ENCODE results near the gene CCDC6. TPM values are rescaled to one million over a fixed set of nuclear protein-coding genes. Genes with fewer than 3 reads are reported as not detected.

The CCDC6 gene
- total and polyA plus RNA-seq, 2 of the 8 experiments (the other 6 are each of a cell fraction or from before 2014, with no cell fraction given): 42.2 to 74.4 TPM

- H2BK120ac ChIP-seq (replicated peaks; ENCODE audit: low read depth, low read length): no peak overlapping the region
- WGBS, 2 experiments (ENCODE audit: extremely low coverage in 1 of 2, insufficient coverage in 1 of 2, insufficient read length in 1 of 2, insufficient replicate concordance in 2 of 2, low coverage in 1 of 2, low lambda C conversion rate in 2 of 2, missing lambda C conversion rate in 1 of 2): 75% methylated on average over 5 of the region's 5 CpGs; no CpG with 5 or more reads in 1 of the 2 experiments
- no peak overlapping the region for H2BK12ac ChIP-seq (ENCODE audit: low read depth, low read length)
- no peak overlapping the region for H2BK5ac ChIP-seq (ENCODE audit: low read depth, low read length)
- no peak overlapping the region for H3K56ac ChIP-seq (replicated peaks; ENCODE audit: insufficient read length, low read depth, low read length)
- H3K4me1 ChIP-seq (replicated peaks in 1 of 4; ENCODE audit: control insufficient read depth in 3 of 4, insufficient read depth in 4 of 4, low read length in 3 of 4): peaks cover 0 to 13% (median 5%) of the 10 kb centered on the region in 4 experiments; a peak in 4 of 7 replicates
- H3K23ac ChIP-seq (ENCODE audit: insufficient read length): no peak overlapping the region
- H2BK15ac ChIP-seq (ENCODE audit: low read length): no peak overlapping the region
- no peaks in the 10 kb centered on the region for H3K9me3 ChIP-seq (ENCODE audit: insufficient read depth in 2 of 2, low read depth in 1 of 2, low read length in 1 of 2)
- H3K27ac ChIP-seq (ENCODE audit: low read depth, low read length): no peak overlapping the region
- H3K23me2 ChIP-seq (ENCODE audit: low read depth, low read length): no peaks in the 10 kb centered on the region
- no peak overlapping the region for H2AK5ac ChIP-seq (ENCODE audit: low read depth, low read length)
- no peak overlapping the region for H3K18ac ChIP-seq (ENCODE audit: extremely low read depth, low read length)
- H4K91ac ChIP-seq (replicated peaks; ENCODE audit: insufficient read length, low read length): no peak overlapping the region
- no peak overlapping the region for H2BK20ac ChIP-seq (ENCODE audit: low read length)
- H4K5ac ChIP-seq (ENCODE audit: insufficient read length, low read depth, low read length): no peak overlapping the region
- ChIA-PET POLR2A (ENCODE audit: partially characterized antibody) (interaction anchor here (1.6 to 9.7 kb wide), 3 partner anchors 11 to 19 kb away, joined by 3 to 90 read pairs (median 9); partner anchors contain the start of gene CCDC6), CTCF (ENCODE audit: partially characterized antibody) (interaction anchor here (1.6 to 2.1 kb wide), 2 partner anchors 14 to 22 kb away, joined by 8 to 12 read pairs; no protein-coding TSS in a partner anchor)
- peaks cover 27 to 93% of the 10 kb centered on the region in 2 experiments for H3K79me2 ChIP-seq (ENCODE audit: control insufficient read depth in 1 of 2, insufficient read depth in 2 of 2, low read length in 2 of 2)
- DNase-seq (ENCODE audit: low read depth in 1 of 2, low spot score in 2 of 2) (no peak), FAIRE-seq (no peak)
- no peak overlapping the region for H3K4me2 ChIP-seq (ENCODE audit: insufficient read depth in 1 of 2, low read depth in 2 of 2, low read length in 2 of 2)
- H3K27me3 ChIP-seq (replicated peaks in 1 of 4; ENCODE audit: control insufficient read depth in 3 of 4, extremely low read depth in 1 of 4, insufficient read depth in 3 of 4, low read length in 3 of 4): no peaks in the 10 kb centered on the region
- no peak overlapping the region for H2AFZ ChIP-seq (ENCODE audit: low read length)
- H3K4me3 ChIP-seq (ENCODE audit: extremely low read depth in 1 of 4, insufficient read depth in 2 of 4, low read depth in 3 of 4, low read length in 4 of 4): no peak overlapping the region
- H4K20me1 ChIP-seq (replicated peaks in 1 of 2; ENCODE audit: control insufficient read depth in 1 of 2, insufficient read depth in 2 of 2, low read length in 2 of 2): peaks cover 17 to 27% of the 10 kb centered on the region in 2 experiments
- H4K8ac ChIP-seq (ENCODE audit: extremely low read depth, insufficient read depth, low read length): no peak overlapping the region
- peaks cover 11% of the 10 kb centered on the region for H3K79me1 ChIP-seq (ENCODE audit: low read depth, low read length)
- no peak overlapping the region for H3K4ac ChIP-seq (replicated peaks; ENCODE audit: insufficient read length, low read depth, low read length)
- H3K9ac ChIP-seq (replicated peaks in 1 of 4; ENCODE audit: extremely low read depth in 1 of 4, low read depth in 3 of 4, low read length in 3 of 4): no peak overlapping the region
- H3K14ac ChIP-seq (ENCODE audit: insufficient read length): no peak overlapping the region
- H3K36me3 ChIP-seq (ENCODE audit: control insufficient read depth in 2 of 4, insufficient read depth in 4 of 4, low read length in 3 of 4): peaks cover 0 to 5% (median 0%) of the 10 kb centered on the region in 4 experiments; a peak in 4 of 8 replicates
- TF ChIP-seq JUND (IDR thresholded peaks at IDR 0.05; ENCODE audit: low read length) (no peak), CBX5 (IDR thresholded peaks at IDR 0.05; ENCODE audit: low read depth, low read length) (no peak), BACH1 (IDR thresholded peaks at IDR 0.05; ENCODE audit: low read length) (no peak), GTF2F1 (IDR thresholded peaks at IDR 0.05; ENCODE audit: borderline replicate concordance, low read depth, low read length) (no peak), POLR2A (IDR thresholded peaks at IDR 0.05; ENCODE audit: control extremely low read depth in 1 of 2, low read depth in 2 of 2, low read length in 2 of 2) (no peak), HDAC2 (IDR thresholded peaks at IDR 0.05; ENCODE audit: borderline replicate concordance in 1 of 2, low read depth in 2 of 2, low read length in 2 of 2) (no peak), RNF2 (IDR thresholded peaks at IDR 0.05; ENCODE audit: borderline replicate concordance, low read depth, low read length, missing control alignments, poor library complexity, severe bottlenecking) (no peak), CREB1 (IDR thresholded peaks at IDR 0.05) (no peak), BRCA1 (IDR thresholded peaks at IDR 0.05; ENCODE audit: low read depth, low read length) (no peak), GABPA (IDR thresholded peaks at IDR 0.05; ENCODE audit: borderline replicate concordance, insufficient read depth, low read length) (no peak), SP1 (IDR thresholded peaks at IDR 0.05; ENCODE audit: low read depth, low read length) (no peak)
- TF ChIP-seq, protein P1, sequence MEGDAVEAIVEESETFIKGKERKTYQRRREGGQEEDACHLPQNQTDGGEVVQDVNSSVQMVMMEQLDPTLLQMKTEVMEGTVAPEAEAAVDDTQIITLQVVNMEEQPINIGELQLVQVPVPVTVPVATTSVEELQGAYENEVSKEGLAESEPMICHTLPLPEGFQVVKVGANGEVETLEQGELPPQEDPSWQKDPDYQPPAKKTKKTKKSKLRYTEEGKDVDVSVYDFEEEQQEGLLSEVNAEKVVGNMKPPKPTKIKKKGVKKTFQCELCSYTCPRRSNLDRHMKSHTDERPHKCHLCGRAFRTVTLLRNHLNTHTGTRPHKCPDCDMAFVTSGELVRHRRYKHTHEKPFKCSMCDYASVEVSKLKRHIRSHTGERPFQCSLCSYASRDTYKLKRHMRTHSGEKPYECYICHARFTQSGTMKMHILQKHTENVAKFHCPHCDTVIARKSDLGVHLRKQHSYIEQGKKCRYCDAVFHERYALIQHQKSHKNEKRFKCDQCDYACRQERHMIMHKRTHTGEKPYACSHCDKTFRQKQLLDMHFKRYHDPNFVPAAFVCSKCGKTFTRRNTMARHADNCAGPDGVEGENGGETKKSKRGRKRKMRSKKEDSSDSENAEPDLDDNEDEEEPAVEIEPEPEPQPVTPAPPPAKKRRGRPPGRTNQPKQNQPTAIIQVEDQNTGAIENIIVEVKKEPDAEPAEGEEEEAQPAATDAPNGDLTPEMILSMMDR (IDR thresholded peaks at IDR 0.05; ENCODE audit: control extremely low read depth in 1 of 3, insufficient read depth in 1 of 3, low read depth in 1 of 3, low read length in 3 of 3): no peak
These were observed 19.4 kb downstream of the CCDC6 start for GRCh38 chr10:59887006-59887405.

All from H1 (cell line).